Liver (tissue), 9 donors: Measurements from ENCODE around the gene ANG. TPM values are rescaled to one million over a fixed set of nuclear protein-coding genes. Genes with fewer than 3 reads are reported as not detected.
"Not testable (repeated sequence)": the region's sequence is repeated elsewhere in the genome, so short reads cannot be mapped to it uniquely, and the experiment has no call there.

ENCODE experiments used
- DNase-seq: peaks from one replicate; pipeline ENCODE4 v3.0.0-alpha.2; 2017; ENCODE audit warnings: low spot score
- H3K27ac ChIP-seq, 2 donors: one replicate each; pipeline ENCODE4 v1.7.0; 2013; ENCODE audit warnings: inconsistent platforms in 2 of 2, low read length in 2 of 2, control low read depth in 1 of 2, low read depth in 1 of 2, mild to moderate bottlenecking in 1 of 2
- H3K27me3 ChIP-seq, 4 donors: one replicate each; pipeline versions ENCODE4 v1.6.1 to v1.7.0; 2013; ENCODE audit warnings: low read length in 3 of 4, inconsistent platforms in 1 of 4, mild to moderate bottlenecking in 1 of 4, moderate library complexity in 1 of 4; ENCODE audit not compliant: control insufficient read depth in 4 of 4, insufficient read depth in 4 of 4
- H3K36me3 ChIP-seq, 4 donors: one replicate each; pipeline versions ENCODE4 v1.6.1 to v1.7.0; 2013; ENCODE audit warnings: low read length in 3 of 4, mild to moderate bottlenecking in 3 of 4, low read depth in 1 of 4, moderate library complexity in 1 of 4; ENCODE audit not compliant: control insufficient read depth in 4 of 4, insufficient read depth in 3 of 4
- H3K4me1 ChIP-seq, 4 donors: one replicate each; pipeline versions ENCODE4 v1.6.1 to v1.7.0; 2013; ENCODE audit warnings: low read length in 3 of 4, mild to moderate bottlenecking in 3 of 4, moderate library complexity in 1 of 4; ENCODE audit not compliant: control insufficient read depth in 4 of 4, insufficient read depth in 4 of 4
- H3K4me3 ChIP-seq, 3 donors: one replicate each; pipeline versions ENCODE4 v1.6.1 to v1.7.0; 2013; ENCODE audit warnings: low read length in 3 of 3, control low read depth in 1 of 3, low read depth in 1 of 3, mild to moderate bottlenecking in 1 of 3
- H3K9ac ChIP-seq, 2 donors: one replicate each; pipeline ENCODE4 v1.7.0; 2013; ENCODE audit warnings: low read length in 2 of 2, mild to moderate bottlenecking in 2 of 2, moderate library complexity in 2 of 2, control low read depth in 1 of 2, low read depth in 1 of 2
- H3K9me3 ChIP-seq, 4 donors: one replicate each; pipeline versions ENCODE4 v1.6.1 to v1.7.0; 2013; ENCODE audit warnings: low read length in 3 of 4; ENCODE audit not compliant: control insufficient read depth in 4 of 4
- EGR1 ChIP-seq, 2 donors: IDR thresholded peaks; 2 replicates each; pipeline ENCODE4 v1.6.1; 2016 to 2018; ENCODE audit warnings: antibody characterized with exemption in 2 of 2, low read depth in 2 of 2
- FOXA1 ChIP-seq: IDR thresholded peaks from 2 replicates; pipeline ENCODE4 v1.6.1; 2016; ENCODE audit warnings: antibody characterized with exemption
- FOXA2 ChIP-seq: IDR thresholded peaks from 2 replicates; pipeline ENCODE4 v1.6.1; 2016; ENCODE audit warnings: antibody characterized with exemption
- GABPA ChIP-seq, 2 donors: IDR thresholded peaks in 1 of 2; conservative IDR thresholded peaks in 1 of 2; 2 replicates each; pipeline ENCODE4 v1.6.1; 2016; ENCODE audit warnings: antibody characterized with exemption in 2 of 2, mild to moderate bottlenecking in 1 of 2, moderate library complexity in 1 of 2
- HNF4G ChIP-seq: IDR thresholded peaks from 2 replicates; pipeline ENCODE4 v1.6.1; 2016; ENCODE audit warnings: antibody characterized with exemption
- JUND ChIP-seq, 2 donors: IDR thresholded peaks; 2 replicates each; pipeline ENCODE4 v1.6.1; 2016; ENCODE audit warnings: antibody characterized with exemption in 2 of 2
- RXRA ChIP-seq, 2 donors: IDR thresholded peaks; 2 replicates each; pipeline ENCODE4 v1.6.1; 2017 to 2018; ENCODE audit warnings: antibody characterized with exemption in 2 of 2, mild to moderate bottlenecking in 1 of 2
- SP1 ChIP-seq: IDR thresholded peaks from 2 replicates; pipeline ENCODE4 v1.6.1; 2018; ENCODE audit warnings: antibody characterized with exemption, mild to moderate bottlenecking
- TAF1 ChIP-seq: conservative IDR thresholded peaks from 2 replicates; pipeline ENCODE4 v1.6.1; 2016; ENCODE audit warnings: antibody characterized with exemption, mild to moderate bottlenecking
- YY1 ChIP-seq: IDR thresholded peaks from 2 replicates; pipeline ENCODE4 v1.6.1; 2016; ENCODE audit warnings: antibody characterized with exemption, mild to moderate bottlenecking
- WGBS: extraction: QIAGEN DNeasy Blood & Tissue Kit; methylation state at CpG from one replicate; pipeline ENCODE4 v1.1.7; 2013; 5-methylcytosine and 5-hydroxymethylcytosine counted together
- polyA plus RNA-seq, 2 donors: library from polyadenylated mRNA; stranded (reverse) in 1 of 2; unstranded in 1 of 2; fragments of 200-250 nt in 1 of 2; fragments of >200 nt in 1 of 2; fragmentation: Nextera tagmentation in 1 of 2; extraction: Ambion mirVana in 1 of 2; gene quantifications; one replicate each; pipeline versions ENCODE4 v1.2.1 to v1.2.3, GENCODE V29; 2013 to 2015
- total RNA-seq, 2 donors: library from RNA; depleted of rRNA; stranded (reverse); fragments of >200 nt; gene quantifications; one replicate each; pipeline ENCODE4 v1.2.3, GENCODE V29; 2014
- TF ChIP-seq, protein P1 (sequence below): fragments of 150-350 bp; IDR thresholded peaks from 2 replicates; pipeline ENCODE4 v1.5.1; 2017; ENCODE audit warnings: improper control_type of control experiment, low read depth, low read length; ENCODE audit not compliant: missing input control
- TF ChIP-seq, protein P2 (sequence below): IDR thresholded peaks from 2 replicates; pipeline ENCODE4 v1.6.1; 2016; ENCODE audit warnings: antibody characterized with exemption
- TF ChIP-seq, protein P3 (sequence below): IDR thresholded peaks from 2 replicates; pipeline ENCODE4 v1.6.1; 2016; ENCODE audit warnings: antibody characterized with exemption, mild to moderate bottlenecking
- donor health status: healthy.
- donor health status: healthy.
- donor health status: healthy.
- donor health status: healthy.
- donor health status: healthy.

ANG gene
- total and polyA plus RNA-seq, 4 donors, result 153 to 2,524 (median 1,379) TPM

DNA sequence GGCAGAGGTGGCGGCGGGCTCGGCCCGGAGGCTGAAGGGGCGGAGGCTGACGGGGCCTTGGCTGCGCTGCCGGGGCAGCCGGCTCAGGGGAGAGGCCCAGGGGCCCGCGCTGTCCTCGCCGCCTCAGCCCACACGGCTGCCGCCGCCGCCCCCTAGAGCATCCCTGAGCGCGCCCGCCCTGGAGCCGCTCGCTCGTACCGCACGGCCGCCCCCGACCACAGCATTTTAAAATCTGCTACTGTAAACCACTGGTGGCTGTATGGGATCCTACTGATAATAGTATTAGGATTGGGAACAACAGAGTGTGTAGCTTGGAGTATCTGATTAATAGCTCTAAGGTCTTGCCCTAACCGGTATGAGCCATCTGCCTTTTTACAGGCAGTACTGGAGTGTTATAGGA is 34.9 kb downstream of the ANG start:
- H3K27ac ChIP-seq, result no peak overlapping the region
- TF ChIP-seq EGR1 (IDR thresholded peaks at IDR 0.05; ENCODE audit: low read depth in 2 of 2), result no peak
- no peak for TF ChIP-seq TAF1
- no peak for TF ChIP-seq FOXA1
- TF ChIP-seq YY1, result no peak
- TF ChIP-seq SP1, result no peak
- TF ChIP-seq, protein P1, sequence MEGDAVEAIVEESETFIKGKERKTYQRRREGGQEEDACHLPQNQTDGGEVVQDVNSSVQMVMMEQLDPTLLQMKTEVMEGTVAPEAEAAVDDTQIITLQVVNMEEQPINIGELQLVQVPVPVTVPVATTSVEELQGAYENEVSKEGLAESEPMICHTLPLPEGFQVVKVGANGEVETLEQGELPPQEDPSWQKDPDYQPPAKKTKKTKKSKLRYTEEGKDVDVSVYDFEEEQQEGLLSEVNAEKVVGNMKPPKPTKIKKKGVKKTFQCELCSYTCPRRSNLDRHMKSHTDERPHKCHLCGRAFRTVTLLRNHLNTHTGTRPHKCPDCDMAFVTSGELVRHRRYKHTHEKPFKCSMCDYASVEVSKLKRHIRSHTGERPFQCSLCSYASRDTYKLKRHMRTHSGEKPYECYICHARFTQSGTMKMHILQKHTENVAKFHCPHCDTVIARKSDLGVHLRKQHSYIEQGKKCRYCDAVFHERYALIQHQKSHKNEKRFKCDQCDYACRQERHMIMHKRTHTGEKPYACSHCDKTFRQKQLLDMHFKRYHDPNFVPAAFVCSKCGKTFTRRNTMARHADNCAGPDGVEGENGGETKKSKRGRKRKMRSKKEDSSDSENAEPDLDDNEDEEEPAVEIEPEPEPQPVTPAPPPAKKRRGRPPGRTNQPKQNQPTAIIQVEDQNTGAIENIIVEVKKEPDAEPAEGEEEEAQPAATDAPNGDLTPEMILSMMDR, result no peak
- no peak for TF ChIP-seq JUND (IDR thresholded peaks at IDR 0.05)
- no peak for TF ChIP-seq RXRA (IDR thresholded peaks at IDR 0.05)
- TF ChIP-seq, protein P2, sequence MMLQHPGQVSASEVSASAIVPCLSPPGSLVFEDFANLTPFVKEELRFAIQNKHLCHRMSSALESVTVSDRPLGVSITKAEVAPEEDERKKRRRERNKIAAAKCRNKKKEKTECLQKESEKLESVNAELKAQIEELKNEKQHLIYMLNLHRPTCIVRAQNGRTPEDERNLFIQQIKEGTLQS, result no peak
- no peak for TF ChIP-seq FOXA2
- peaks cover 0 to 10% (median 0%) of the 10 kb centered on the region in 4 donors for H3K27me3 ChIP-seq
- DNase-seq, result no peak
- no peaks in the 10 kb centered on the region for H3K36me3 ChIP-seq
- H3K4me3 ChIP-seq, result no peak overlapping the region
- WGBS, result 22% methylated on average over 28 of the region's 28 CpGs
- H3K4me1 ChIP-seq, result no peaks in the 10 kb centered on the region
- no peak overlapping the region for H3K9ac ChIP-seq
- H3K9me3 ChIP-seq, result no peaks in the 10 kb centered on the region

DNA sequence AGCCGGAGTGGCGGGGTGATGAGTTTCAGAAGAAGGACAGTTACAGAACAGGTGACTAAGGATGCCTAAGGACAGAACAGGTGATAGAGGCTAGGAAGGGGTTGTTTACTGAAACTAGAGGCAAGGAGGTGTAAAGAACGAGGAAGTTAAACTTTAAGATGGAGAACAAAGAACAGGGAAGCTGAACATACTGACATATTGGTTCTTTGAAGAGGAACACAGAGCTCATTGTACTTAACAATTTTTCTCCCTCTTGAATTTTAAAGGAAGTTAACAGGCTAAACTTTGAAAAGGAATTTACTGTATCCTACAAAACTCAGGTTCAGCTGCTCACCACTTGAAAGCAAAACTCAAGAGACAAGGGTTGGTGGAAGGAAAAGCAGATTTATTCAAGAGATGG is 37.6 kb downstream of the ANG start:
- H3K27me3 ChIP-seq, result peaks cover 0 to 10% (median 0%) of the 10 kb centered on the region in 4 donors
- not testable (repeated sequence) for DNase-seq, H3K27ac ChIP-seq, H3K9ac ChIP-seq, H3K4me1 ChIP-seq, H3K4me3 ChIP-seq, H3K9me3 ChIP-seq, H3K36me3 ChIP-seq
- 83% methylated on average over 3 of the region's 3 CpGs for WGBS

DNA sequence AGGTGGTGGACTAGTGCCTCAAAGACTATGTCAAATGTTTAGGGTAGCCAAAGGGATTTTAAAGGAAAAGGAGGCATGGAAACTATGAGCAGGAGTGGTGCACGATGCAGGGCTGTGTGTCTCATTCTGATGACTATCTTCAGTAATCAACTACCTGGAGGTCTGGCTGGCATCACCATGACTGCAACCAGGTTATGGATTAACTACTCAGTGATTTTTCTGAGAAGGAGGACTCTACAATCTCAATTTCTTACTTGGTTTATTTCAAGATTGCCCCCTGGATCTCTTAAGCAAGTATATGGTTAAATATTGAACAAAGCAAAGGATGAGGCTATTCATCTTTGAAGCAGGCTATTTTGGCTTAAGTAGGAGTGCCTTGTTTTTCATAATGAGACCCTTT is 38.0 kb downstream of the ANG start:
- Histone ChIP-seq H3K27me3 (peaks cover 0 to 10% (median 0%) of the 10 kb centered on the region in 4 donors), H3K4me3 (no peak overlapping the region), H3K4me1 (no peaks in the 10 kb centered on the region), H3K27ac (no peak overlapping the region), H3K9me3 (no peaks in the 10 kb centered on the region), H3K9ac (no peak overlapping the region), H3K36me3 (no peaks in the 10 kb centered on the region)
- TF ChIP-seq EGR1 (IDR thresholded peaks at IDR 0.05; ENCODE audit: low read depth in 2 of 2), result no peak
- TF ChIP-seq GABPA (IDR thresholded peaks at IDR 0.05 in 1 of 2, conservative IDR thresholded peaks at IDR 0.05 in 1 of 2), result no peak
- TF ChIP-seq, protein P3, sequence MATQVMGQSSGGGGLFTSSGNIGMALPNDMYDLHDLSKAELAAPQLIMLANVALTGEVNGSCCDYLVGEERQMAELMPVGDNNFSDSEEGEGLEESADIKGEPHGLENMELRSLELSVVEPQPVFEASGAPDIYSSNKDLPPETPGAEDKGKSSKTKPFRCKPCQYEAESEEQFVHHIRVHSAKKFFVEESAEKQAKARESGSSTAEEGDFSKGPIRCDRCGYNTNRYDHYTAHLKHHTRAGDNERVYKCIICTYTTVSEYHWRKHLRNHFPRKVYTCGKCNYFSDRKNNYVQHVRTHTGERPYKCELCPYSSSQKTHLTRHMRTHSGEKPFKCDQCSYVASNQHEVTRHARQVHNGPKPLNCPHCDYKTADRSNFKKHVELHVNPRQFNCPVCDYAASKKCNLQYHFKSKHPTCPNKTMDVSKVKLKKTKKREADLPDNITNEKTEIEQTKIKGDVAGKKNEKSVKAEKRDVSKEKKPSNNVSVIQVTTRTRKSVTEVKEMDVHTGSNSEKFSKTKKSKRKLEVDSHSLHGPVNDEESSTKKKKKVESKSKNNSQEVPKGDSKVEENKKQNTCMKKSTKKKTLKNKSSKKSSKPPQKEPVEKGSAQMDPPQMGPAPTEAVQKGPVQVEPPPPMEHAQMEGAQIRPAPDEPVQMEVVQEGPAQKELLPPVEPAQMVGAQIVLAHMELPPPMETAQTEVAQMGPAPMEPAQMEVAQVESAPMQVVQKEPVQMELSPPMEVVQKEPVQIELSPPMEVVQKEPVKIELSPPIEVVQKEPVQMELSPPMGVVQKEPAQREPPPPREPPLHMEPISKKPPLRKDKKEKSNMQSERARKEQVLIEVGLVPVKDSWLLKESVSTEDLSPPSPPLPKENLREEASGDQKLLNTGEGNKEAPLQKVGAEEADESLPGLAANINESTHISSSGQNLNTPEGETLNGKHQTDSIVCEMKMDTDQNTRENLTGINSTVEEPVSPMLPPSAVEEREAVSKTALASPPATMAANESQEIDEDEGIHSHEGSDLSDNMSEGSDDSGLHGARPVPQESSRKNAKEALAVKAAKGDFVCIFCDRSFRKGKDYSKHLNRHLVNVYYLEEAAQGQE, result no peak
- TF ChIP-seq HNF4G, result no peak
- no peak for TF ChIP-seq FOXA1
- 67% methylated on average over 1 of the region's 1 CpG for WGBS
- DNase-seq, result no peak
